Nephron (organoid): Measurements from ENCODE around the gene SYNDIG1.

Experiments used
- H3K27ac Mint-ChIP-seq, 3 experiments: 2 replicates each; pipeline ENCODE4 v1.8.0; 2020; ENCODE audit warnings: mixed read lengths in 3 of 3, mild to moderate bottlenecking in 2 of 3, moderate library complexity in 1 of 3
- H3K27me3 Mint-ChIP-seq: 2 replicates; pipeline ENCODE4 v1.8.0; 2021; ENCODE audit warnings: low read depth, mild to moderate bottlenecking, moderate library complexity, mixed read lengths
- H3K36me3 Mint-ChIP-seq: 2 replicates; pipeline ENCODE4 v1.8.0; 2020; ENCODE audit warnings: low read depth, mixed read lengths
- H3K4me1 Mint-ChIP-seq: 2 replicates; pipeline ENCODE4 v1.8.0; 2020; ENCODE audit warnings: mixed read lengths
- H3K4me3 Mint-ChIP-seq, 3 experiments: 2 replicates each; pipeline ENCODE4 v1.8.0; 2020; ENCODE audit warnings: mild to moderate bottlenecking in 3 of 3, mixed read lengths in 3 of 3, moderate library complexity in 2 of 3
- H3K9me3 Mint-ChIP-seq: 2 replicates; pipeline ENCODE4 v1.8.0; 2020; ENCODE audit warnings: mixed read lengths
- CTCF ChIP-seq, 3 experiments: fragments of 200-600 bp; sonication (generic); IDR thresholded peaks; one replicate each; pipeline ENCODE4 v1.5.0; 2021; ENCODE audit warnings: antibody characterized with exemption in 3 of 3; ENCODE audit not compliant: unreplicated experiment in 3 of 3

SYNDIG1 gene

GRCh38 chr20:24665741-24666191, 196.3 kb downstream of the SYNDIG1 start:
- Mint-ChIP-seq H3K27me3 (peaks cover 13% of the 10 kb centered on the region), H3K4me1 (peaks cover 16% of the 10 kb centered on the region), H3K9me3 (no peaks in the 10 kb centered on the region), H3K36me3 (no peaks in the 10 kb centered on the region), H3K4me3 (no peak overlapping the region), H3K27ac (no peak overlapping the region)
- TF ChIP-seq CTCF (IDR thresholded peaks at IDR 0.05; ENCODE audit: unreplicated experiment in 3 of 3): no peak

GRCh38 chr20:24667689-24668383, 198.4 kb downstream of the SYNDIG1 start:
- Mint-ChIP-seq H3K4me3 (no peak overlapping the region), H3K27me3 (peaks cover 8% of the 10 kb centered on the region), H3K4me1 (peaks cover 7% of the 10 kb centered on the region), H3K36me3 (no peaks in the 10 kb centered on the region), H3K9me3 (no peaks in the 10 kb centered on the region), H3K27ac (no peak overlapping the region)
- TF ChIP-seq CTCF (IDR thresholded peaks at IDR 0.05; ENCODE audit: unreplicated experiment in 3 of 3): no peak

- H3K27ac Mint-ChIP-seq: no peak overlapping the region
- no peaks in the 10 kb centered on the region for H3K9me3 Mint-ChIP-seq
- peaks cover 2% of the 10 kb centered on the region for H3K4me1 Mint-ChIP-seq
- H3K36me3 Mint-ChIP-seq: no peaks in the 10 kb centered on the region
- H3K27me3 Mint-ChIP-seq: peaks cover 4% of the 10 kb centered on the region
- TF ChIP-seq CTCF (IDR thresholded peaks at IDR 0.05; ENCODE audit: unreplicated experiment in 3 of 3): no peak
- no peak overlapping the region for H3K4me3 Mint-ChIP-seq
Observed at GRCh38 chr20:24668384-24668702, 198.9 kb downstream of the SYNDIG1 start.

- H3K4me1 Mint-ChIP-seq: no peaks in the 10 kb centered on the region
- no peaks in the 10 kb centered on the region for H3K9me3 Mint-ChIP-seq
- H3K4me3 Mint-ChIP-seq: no peak overlapping the region
- TF ChIP-seq CTCF (IDR thresholded peaks at IDR 0.05; ENCODE audit: unreplicated experiment in 3 of 3): no peak
- no peak overlapping the region for H3K27ac Mint-ChIP-seq
- peaks cover 2% of the 10 kb centered on the region for H3K27me3 Mint-ChIP-seq
- no peaks in the 10 kb centered on the region for H3K36me3 Mint-ChIP-seq
Observed at GRCh38 chr20:24668791-24669190, 199.4 kb downstream of the SYNDIG1 start.

- Mint-ChIP-seq H3K27me3 (no peaks in the 10 kb centered on the region), H3K36me3 (no peaks in the 10 kb centered on the region), H3K4me1 (no peaks in the 10 kb centered on the region), H3K4me3 (no peak overlapping the region), H3K27ac (no peak overlapping the region), H3K9me3 (no peaks in the 10 kb centered on the region)
- no peak for TF ChIP-seq CTCF (IDR thresholded peaks at IDR 0.05; ENCODE audit: unreplicated experiment in 3 of 3)
Observed at GRCh38 chr20:24669701-24670100, 200.3 kb downstream of the SYNDIG1 start.

GRCh38 chr20:24670341-24670872, 201.0 kb downstream of the SYNDIG1 start:
- Mint-ChIP-seq H3K36me3 (no peaks in the 10 kb centered on the region), H3K27ac (no peak overlapping the region), H3K4me3 (no peak overlapping the region), H3K9me3 (no peaks in the 10 kb centered on the region), H3K27me3 (peaks cover under 1% of the 10 kb centered on the region), H3K4me1 (no peaks in the 10 kb centered on the region)
- no peak for TF ChIP-seq CTCF (IDR thresholded peaks at IDR 0.05; ENCODE audit: unreplicated experiment in 3 of 3)
